NCI-H2196 treated with DMSO at 0.1 percent for 48 hours (cell line): ENCODE results near the gene ANKAR.
"Not testable (repeated sequence)": the region's sequence is repeated elsewhere in the genome, so short reads cannot be mapped to it uniquely, and the experiment has no call there.

Experiments
- DNase-seq: peaks from one replicate; lab custom pipeline; 2025; ENCODE audit not compliant: unreplicated experiment; lab: John Stamatoyannopoulos, UW

ANKAR gene

DNA sequence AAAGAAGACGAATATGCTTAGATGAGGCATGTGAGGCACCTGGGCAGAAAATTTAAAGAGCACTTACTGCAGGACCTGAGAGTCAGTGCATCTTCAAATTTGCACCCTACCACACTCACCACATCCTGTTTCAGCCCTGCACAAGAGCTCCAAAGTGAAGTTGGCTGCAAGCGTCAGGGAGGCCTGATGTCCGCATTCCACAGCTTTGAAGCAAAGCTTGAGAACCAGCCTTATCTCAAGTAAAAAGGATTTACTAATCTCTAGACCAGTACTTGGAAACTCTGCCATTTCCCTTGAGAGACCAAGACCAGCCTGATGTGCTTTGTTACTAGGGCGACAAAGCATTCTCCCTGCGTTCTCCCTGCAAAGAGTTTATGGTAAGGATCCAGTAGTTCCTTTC is 16.6 kb upstream of the ANKAR start:
- DNase-seq = no peak

GRCh38 chr2:189658306-189659212 is 15.9 kb upstream of the ANKAR start:
- DNase-seq = no peak

GRCh38 chr2:189659734-189660133 is 14.7 kb upstream of the ANKAR start:
- no peak for DNase-seq

DNA sequence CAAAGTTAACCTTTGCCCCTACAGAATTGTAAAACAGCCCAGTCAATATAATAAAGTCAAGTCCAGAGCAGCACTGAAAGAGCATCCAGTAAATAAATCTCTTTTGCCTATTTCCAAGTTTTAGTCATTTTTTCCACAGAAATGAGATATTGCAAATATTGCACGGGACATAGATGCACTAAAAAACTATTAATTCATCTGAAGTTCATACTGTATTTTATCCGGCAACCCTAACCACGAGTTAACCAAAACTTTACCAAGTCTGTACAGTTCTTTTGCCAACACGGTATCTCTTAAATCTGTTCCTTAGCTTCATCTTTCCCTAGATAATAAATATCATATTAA is 13.7 kb upstream of the ANKAR start:
- DNase-seq = no peak

GRCh38 chr2:189661148-189661956 is 13.1 kb upstream of the ANKAR start, which contains the start of gene ASNSD1:
Gene ASNSD1, plus strand, starts transcription at chr2:189661459. Its CDS starts 4,674 bp downstream, at chr2:189666133.
- peak; percentile 99 for DNase-seq

- no peak for DNase-seq
Measured at GRCh38 chr2:189661957-189662321, 12.5 kb upstream of the ANKAR start.

GRCh38 chr2:189662669-189663226 is 11.7 kb upstream of the ANKAR start:
- no peak for DNase-seq

- not testable (repeated sequence) for DNase-seq
Measured at GRCh38 chr2:189663319-189663718, 11.2 kb upstream of the ANKAR start.

GRCh38 chr2:189669913-189670312 is 4.6 kb upstream of the ANKAR start:
- DNase-seq = no peak

DNA sequence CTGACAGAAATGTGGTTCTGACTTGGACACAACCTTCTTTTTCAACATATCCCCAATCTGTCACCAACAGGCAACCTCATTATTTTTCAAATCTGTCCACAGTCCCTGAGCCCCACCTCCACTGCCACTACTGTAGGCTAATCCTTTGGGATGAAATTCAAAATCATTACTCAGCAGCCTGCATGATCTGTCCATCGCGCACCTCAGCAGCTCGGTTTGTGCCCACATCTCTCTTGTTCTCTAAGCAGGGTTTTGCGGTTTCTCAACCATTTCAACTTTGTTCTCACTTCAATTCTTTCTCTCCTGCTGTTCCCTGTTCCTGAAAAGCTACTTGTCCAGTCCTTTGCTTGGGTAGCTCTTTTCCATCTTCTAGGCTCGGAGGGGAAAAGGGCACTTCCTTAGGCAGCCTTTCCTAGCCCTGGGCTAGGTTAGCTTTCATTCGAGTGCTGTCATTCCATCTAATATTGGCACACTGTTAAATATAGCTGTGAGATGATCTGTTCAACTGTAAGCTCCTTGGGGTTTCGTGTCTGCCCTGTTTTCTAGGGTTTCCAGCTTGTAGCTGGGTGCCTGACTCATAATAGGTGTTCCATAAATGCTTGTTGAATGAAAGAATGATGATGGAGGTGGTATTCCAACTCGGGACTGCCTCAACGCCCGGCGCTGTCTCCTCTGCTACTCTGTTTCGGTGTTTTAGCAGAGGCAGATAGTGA is 653 bp upstream of the ANKAR start:
- DNase-seq = no peak

GRCh38 chr2:189676471-189676870 is 2.0 kb downstream of the ANKAR start:
- no peak for DNase-seq

GRCh38 chr2:189679226-189679625 is 4.8 kb downstream of the ANKAR start:
- DNase-seq = no peak

DNA sequence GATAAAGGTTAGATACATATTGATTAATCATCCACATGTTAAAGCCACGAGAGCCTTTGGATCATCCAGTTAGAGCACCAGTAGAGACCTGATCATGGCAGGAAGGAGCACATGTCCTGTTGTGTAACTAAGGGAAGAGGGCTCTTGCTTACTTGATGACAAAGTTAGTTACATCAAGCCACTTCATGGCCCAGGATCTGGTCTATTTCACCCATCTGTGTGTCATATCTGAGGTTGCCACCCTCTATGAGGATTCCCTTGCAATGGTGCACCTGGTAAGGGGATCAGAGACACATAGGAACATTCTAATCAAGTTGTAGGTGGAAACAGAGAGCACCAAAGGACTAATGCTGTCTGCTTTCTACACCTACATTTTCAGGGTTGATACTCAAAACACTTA is 6.7 kb downstream of the ANKAR start:
- DNase-seq = no peak

- no peak for DNase-seq
Measured at GRCh38 chr2:189681903-189682302, 7.4 kb downstream of the ANKAR start.

DNA sequence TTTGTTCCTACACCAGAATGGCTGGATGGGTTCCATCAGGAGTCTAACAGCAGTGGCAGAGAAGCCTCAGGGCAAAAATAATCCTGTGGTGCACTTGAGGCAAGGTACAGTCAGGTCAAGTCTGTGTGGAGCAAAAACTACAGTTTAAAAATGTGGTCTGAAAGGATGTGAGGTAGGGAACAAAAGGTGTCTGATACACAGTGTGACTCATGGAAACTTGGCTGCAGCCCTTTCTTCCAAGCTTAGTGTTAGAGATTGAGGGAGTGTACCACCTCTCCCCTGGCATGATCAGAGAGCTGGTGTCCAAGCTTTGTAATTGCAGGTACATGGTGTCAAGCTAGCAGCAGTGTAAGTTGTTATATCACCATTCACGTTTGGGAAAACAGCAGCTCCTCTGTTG is 8.9 kb downstream of the ANKAR start:
- DNase-seq = no peak

GRCh38 chr2:189684811-189685210 is 10.3 kb downstream of the ANKAR start:
- no peak for DNase-seq

DNA sequence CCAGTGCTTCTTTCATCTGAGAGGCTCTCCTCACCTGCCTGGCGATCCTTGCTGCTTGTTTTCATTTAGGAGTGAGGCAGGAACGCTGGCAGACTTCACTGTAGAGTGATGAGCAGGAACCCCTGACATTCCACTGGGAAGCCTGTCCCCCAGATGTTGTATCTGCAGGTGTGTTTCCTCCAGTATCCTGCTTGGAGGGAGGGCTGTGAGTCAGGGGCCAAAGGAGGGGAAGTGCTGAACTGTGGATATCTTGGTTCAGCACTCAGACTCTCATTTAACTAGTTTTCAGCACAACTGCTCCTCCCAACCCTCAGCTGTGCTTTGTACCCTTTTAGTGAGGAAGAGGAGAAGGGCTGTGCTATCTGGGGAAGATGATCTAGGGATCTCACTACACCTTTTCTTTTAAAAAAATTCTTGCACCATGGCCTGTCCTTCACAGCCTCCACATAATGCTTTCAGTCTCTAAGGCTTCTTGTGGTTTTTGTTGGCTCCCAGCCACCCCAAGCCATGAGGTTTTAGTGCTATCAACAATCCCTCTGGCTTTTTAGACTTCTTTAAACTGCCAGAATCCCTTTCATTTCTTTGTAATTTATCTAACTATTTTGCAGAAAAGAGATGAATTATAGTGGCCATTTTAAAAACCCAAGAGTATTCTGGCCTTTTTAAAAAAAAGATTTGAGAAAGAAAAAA is 11.2 kb downstream of the ANKAR start:
- no peak for DNase-seq

DNA sequence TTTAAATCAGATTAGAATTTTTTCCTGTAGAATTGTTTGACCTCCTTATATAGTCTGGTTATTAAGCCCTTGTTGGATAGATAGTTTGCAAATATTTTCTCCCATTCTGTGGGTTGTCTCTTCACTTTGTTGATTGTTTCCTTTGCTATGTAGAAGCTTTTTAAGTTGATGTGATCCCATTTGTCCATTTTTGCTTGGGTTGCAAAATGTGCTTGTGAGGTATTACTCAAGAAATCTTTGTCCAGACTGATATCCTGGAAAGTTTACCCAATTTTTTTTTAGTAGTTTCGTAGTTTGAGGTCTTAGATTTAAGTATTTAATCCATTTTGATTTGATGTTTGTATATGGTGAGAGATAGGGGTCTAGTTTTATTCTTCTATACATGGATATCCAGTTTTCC is 13.3 kb downstream of the ANKAR start:
- not testable (repeated sequence) for DNase-seq

DNA sequence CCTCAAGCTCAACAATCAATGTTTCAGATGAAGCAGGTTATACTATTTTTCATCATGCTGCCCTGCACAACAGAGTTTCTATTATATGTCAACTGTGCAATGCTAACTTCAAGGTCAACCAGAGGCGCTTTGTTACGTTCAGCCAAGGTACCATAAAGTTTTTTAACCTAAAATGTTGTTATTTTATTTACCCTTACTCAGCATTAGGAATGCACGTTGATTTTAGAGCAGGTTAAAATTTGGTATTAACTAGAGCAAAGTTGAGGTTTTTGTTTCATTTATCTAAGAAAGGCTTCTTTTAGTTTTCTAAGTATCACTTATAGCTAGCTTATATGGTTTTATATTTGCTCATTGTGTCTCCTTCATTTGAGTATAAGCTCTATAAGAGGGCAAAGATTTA is 21.8 kb downstream of the ANKAR start:
- DNase-seq = no peak

- DNase-seq = peak; percentile 37
Measured at GRCh38 chr2:189698020-189698887, 23.8 kb downstream of the ANKAR start.
